Activated CD8-positive, alpha-beta memory T cell treated with anti-CD3 and anti-CD28 coated beads for 4 hours (primary cell): Measurements from ENCODE around the gene HPCAL1.

Source experiments
- DNase-seq, 2 donors: peaks; one replicate each; pipeline ENCODE4 v3.0.0-alpha.2; 2020; ENCODE audit warnings: low read depth in 2 of 2

The HPCAL1 gene

DNA sequence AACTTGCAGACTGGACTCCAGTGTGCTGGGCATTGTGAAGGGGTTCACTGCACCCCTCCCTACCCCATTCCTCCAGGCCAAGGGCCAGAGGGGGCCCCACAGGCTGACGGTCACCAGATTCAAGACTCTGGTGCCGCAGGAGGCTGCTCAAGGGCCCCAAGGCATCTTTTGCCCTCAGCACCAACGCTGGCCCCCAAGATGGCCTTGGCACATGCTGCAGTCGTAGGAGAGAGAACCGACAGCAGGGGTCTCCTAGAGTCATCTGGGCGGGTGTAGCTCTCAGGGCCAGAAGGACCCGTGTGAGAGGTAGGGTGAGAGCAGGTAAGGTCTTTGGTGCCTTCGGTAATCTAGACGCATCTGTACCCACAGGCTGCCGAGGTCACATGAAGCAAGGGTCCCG lies 164.1 kb downstream of the HPCAL1 start:
- DNase-seq, result no peak

DNA sequence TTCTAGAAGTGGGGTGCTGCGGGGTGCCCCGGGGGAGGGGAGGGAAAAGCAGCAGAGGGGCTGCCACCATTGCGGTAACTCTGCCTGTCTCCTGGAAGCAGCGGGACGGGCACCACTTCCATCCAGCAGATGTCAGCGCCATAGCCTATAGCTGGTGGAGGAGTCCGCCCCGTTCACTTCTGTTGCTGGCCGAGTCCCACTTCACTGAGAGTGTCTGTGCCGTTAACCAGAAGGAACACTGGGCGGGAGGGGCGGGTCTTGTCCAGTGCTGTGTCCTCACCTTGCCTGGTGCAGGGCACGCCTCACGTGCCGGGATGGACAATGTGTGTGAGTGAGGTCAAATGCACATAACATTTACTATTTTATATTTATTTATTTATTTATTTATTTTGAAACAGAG lies 164.7 kb downstream of the HPCAL1 start:
- DNase-seq, result no peak

DNA sequence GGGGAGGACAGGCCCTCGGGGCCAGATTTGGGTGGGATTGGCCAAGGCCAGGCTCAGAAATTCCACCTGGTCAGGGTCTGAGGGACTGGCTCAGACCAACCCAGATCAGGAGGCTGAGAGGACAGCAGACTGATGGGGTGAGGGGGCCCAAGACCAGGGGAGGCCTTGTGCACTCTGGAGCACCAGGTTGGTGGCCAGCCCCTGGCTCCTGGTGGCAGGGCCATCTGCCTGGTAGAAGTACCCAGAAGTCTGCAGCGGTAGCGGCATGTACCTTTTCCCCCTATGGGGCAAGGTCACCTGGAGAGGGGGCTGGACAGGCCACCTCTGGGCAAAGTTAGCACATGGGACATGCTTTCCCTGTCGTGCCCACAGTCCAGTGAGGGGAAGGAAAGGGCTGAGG lies 166.6 kb downstream of the HPCAL1 start:
- DNase-seq, result no peak

DNA sequence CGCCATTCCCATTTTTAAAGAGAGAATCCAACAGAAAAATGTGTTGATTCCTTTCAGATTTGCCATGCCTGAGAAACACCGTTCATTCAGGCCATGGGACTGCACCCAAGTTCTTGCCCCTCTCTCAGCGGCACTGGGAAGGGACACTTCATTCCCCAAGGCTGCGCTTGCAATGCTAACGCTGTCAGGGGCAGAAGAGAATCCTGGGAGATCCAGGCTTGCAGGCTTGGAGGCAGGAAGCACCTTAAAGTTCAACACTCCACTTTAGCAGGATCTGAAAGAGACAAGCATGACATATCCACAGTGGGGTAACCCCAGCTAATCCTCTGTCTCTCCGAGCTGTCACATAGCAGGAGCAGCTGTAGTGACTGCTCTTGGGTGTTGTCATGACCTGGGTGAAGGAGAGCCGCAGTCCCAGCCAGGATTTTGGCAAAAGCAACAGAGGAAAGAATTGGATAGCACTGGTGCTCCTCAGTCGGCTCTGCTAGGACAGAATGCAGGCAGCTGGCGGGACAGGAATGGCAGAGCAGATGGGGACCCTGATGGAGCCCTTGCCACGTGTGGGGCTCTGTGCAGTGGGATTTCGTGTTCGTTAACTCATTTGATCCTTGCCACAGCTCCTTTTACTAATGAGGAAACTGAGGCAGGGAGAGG lies 167.4 kb downstream of the HPCAL1 start:
- no peak for DNase-seq

DNA sequence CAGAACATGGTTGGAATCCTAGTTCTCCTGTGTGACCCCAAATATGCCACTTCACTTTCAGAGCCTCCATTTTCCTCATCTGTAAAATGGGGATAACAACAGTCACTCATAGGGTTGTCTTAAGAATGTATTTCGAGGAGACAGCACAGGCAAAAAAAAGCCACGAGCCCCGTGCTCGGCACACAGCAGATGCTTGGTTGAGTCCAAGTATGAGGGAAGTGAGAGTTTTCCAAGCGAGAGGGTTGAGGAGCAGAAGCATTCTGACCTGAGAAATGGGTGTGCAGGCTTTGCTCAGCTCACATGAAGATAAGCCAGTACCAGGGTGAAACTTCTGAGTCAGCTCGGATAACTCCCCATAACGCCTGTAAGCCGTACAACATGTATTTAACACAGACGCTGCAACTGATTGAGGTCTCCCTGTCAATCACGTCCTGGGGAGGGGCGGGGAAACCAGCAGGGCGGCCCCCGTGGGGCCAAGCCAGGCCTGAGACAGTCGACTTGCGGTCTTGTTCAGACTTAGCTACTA lies 168.4 kb downstream of the HPCAL1 start:
- DNase-seq, result no peak

DNA sequence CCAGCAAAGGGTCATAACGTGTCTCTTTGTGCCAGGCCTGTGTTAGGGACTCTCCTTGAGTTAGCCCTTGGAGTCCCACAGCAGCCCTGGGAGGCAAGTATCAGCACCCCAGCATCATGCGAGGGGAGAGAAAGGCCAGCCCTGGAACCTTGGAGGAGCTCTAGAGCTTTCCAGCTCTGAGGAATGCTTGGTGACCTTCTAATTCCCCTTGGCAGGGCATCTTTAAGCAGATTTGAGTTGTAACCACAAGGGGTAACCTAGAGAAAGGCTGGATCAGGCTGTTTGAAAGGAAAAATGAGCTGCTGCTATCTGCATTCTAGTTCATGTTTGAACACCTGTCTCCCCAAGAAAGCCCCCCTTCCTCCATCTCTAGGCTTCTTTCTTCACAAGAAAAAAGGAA lies 169.3 kb downstream of the HPCAL1 start:
- no peak for DNase-seq

DNA sequence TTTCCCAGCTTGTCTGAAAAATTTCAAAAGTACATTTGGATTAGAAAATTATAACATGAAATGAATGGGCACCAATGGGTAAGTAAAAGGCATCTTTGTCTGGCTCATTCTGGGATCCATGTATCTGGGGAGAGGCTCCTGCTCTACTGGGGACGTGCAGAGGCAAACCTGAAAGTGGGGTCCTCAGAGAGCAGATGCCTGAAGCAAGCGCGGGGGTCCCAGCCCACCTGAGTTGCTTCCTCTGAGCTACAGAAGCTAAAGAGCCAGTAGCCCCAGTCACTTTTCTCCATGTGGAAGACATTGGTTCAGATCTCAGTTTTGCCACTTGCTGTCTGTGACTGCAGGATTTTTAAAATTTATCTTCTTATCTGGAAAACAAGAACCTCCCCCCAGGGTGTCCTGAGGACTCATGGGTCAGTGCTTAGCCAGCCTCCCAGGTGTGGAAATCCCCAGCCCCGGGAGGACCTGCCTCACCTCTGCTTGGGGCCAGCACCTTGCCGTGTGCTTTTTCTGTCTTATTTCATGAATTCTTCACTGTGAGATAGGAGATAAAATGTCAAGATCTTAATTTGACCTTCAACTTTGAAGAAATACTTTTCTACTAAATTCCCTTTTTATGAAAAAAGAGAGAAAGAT lies 170.5 kb downstream of the HPCAL1 start:
- no peak for DNase-seq

DNA sequence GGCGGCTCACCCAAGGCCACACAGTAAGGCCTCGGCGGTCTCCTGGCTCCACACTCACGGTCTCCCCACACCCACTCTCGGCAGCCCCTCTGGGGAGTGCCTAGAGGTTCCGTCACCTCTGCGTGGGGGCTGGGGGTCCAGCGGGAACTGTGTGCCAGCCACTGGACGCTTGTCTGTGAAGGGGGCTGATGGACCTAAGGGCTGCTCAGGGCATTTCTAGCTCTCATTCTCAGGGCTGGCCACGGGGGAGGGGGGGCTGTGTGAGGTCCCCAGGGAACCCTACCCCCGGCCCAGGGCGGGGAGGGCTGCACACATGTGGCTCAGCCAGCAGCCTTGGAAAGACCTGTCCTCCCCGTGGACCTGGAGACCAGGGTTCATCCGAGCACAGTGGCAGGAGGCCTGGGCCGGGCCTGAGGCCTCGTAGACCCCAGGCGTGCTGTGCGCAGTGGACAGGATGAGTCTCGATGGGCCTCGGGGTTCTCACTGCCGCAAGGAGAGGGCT lies 172.6 kb downstream of the HPCAL1 start:
- DNase-seq, result no peak

DNA sequence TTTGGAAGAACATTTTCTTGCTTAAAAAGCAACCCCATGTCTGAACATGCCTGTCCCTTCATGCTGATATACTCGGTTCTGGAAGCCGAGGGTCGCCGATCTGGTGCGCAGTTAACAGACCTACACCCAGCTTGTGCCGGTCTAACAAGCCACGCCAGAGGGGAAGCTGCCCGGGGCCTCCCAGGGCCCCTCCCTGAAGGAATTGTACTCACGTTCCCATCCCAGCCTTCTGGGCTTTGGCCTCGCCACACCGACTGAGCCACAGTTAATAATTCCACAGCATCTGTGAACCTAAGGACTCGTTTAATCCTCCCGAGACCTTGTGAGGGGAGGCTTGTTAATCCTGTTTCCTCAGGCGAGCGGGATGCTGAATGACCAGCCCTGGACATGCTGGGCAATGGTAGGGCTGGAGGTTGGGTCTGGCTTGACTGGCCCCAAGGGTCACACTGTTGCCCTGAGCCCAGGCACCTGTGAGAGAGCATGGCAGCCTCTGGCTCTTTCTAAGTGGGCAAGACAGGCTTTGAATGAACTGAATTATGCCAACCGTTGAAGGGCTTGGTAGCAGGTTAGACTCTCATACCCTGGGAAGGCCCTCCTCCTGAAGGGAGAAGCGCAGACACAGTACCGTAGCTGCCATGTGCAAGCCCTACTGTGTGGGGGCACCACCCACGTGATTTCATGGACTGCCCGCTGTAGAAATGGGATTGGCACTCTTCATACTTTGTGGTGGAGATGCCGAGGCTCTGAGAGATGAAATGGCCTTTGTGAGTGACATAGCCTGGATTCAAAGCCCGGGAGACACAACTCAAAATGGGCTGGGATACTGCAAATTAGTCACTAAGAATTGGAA lies 173.3 kb downstream of the HPCAL1 start:
- DNase-seq, result no peak

DNA sequence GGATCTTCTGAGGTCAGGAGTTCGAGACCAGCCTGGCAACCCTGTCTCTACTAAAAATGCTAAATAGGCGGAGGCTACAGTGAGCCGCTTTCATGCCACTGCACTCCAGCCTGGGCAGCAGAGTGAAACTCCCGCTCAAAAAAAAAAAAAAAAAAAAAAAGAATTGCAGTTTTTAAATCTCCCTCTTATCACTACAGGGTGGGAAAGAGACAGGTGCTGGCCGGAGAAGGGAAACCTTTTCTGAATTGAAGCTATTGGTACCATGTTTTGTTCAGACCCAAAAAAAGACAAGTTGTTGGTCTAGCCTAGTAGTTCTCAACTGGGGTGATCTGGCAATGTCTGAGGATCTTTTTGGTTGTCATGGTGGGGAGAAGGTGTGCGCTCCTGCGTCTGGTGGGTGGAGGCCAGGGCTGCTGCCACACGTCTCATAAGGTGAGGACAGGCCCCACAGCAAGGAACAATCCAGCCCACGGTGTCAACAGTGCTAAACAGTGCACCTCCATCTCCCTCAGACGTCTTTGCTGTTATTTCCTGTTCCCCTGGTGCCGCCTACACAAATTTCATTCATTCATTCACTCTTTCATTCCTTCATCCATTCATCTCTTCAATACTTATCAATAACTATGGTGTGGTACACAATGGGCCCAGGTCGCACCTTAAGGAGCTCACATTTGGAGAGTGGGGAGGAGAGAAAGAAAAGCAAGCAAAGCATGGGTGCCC lies 174.2 kb downstream of the HPCAL1 start:
- no peak for DNase-seq
